RWPE2 (cell line): ENCODE measurements around the gene NLGN4X.
A peak's percentile ranks its signal among the peaks of the same experiment; 100 is the strongest.
"Not testable (repeated sequence)": the region's sequence is repeated elsewhere in the genome, so short reads cannot be mapped to it uniquely, and the experiment has no call there.

ENCODE experiments used
- ATAC-seq: fragments of 200-7000 bp; cut with Tn5 transposase; 3 replicates; pipeline ENCODE4 v1.9.1; 2021; ENCODE audit warnings: low read depth
- DNase-seq: peaks from one replicate; pipeline ENCODE4 v3.0.0-alpha.2; 2020; ENCODE audit warnings: low spot score
- H3K27ac ChIP-seq: fragments of 450-650 bp; 2 replicates; pipeline ENCODE4 v1.5.1; 2017; ENCODE audit warnings: mild to moderate bottlenecking; ENCODE audit not compliant: poor library complexity, severe bottlenecking
- H3K27me3 ChIP-seq: fragments of 250-450 bp; sonication (Bioruptor Pico); 2 replicates; pipeline ENCODE4 v1.5.1; 2021; ENCODE audit warnings: mild to moderate bottlenecking, moderate library complexity; ENCODE audit not compliant: insufficient read depth, poor library complexity, severe bottlenecking
- H3K36me3 ChIP-seq: fragments of 250-450 bp; sonication (Bioruptor Pico); 2 replicates; pipeline ENCODE4 v1.5.1; 2020; ENCODE audit warnings: low read depth, mild to moderate bottlenecking, moderate library complexity
- H3K4me1 ChIP-seq: fragments of 250-450 bp; sonication (Bioruptor Pico); 2 replicates; pipeline ENCODE4 v1.5.1; 2021; ENCODE audit warnings: mild to moderate bottlenecking, moderate library complexity; ENCODE audit not compliant: insufficient read depth, poor library complexity, severe bottlenecking
- H3K4me3 ChIP-seq: fragments of 250-450 bp; sonication (Bioruptor Pico); 2 replicates; pipeline ENCODE4 v1.5.1; 2021; ENCODE audit warnings: mild to moderate bottlenecking, moderate library complexity; ENCODE audit not compliant: severe bottlenecking
- H3K9me3 ChIP-seq: fragments of 250-450 bp; sonication (Bioruptor Pico); 2 replicates; pipeline ENCODE4 v1.5.1; 2021; ENCODE audit warnings: mild to moderate bottlenecking, moderate library complexity; ENCODE audit not compliant: severe bottlenecking
- TF ChIP-seq, protein P1 (sequence below): fragments of 450-650 bp; IDR thresholded peaks from one replicate; pipeline ENCODE4 v1.5.1; 2017; ENCODE audit warnings: mild to moderate bottlenecking, moderate library complexity; ENCODE audit not compliant: poor library complexity, severe bottlenecking

NLGN4X gene

DNA sequence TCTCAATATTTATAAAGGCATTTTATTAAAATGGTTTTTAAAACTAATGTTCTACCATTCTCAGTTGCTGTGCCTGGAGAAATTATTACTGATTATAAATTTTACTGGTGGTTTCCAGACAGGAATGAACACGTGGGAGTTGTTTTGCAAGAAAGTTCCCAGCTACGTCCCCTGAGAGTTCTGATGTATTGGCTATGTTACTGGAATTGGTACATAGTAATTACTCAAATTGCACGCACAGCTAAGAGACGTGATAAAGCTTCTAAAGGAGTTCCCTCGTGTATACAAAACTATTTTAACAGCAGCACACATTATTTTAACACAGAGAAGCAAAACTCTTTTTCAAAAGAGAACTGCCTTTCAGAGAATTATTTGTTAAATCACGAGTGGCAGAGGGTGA, 292.2 kb downstream of the NLGN4X start:
- Histone ChIP-seq H3K4me1 (no peaks in the 10 kb centered on the region), H3K9me3 (no peaks in the 10 kb centered on the region), H3K27ac (no peak overlapping the region), H3K27me3 (no peaks in the 10 kb centered on the region), H3K36me3 (no peaks in the 10 kb centered on the region), H3K4me3 (no peak overlapping the region)
- TF ChIP-seq, protein P1, sequence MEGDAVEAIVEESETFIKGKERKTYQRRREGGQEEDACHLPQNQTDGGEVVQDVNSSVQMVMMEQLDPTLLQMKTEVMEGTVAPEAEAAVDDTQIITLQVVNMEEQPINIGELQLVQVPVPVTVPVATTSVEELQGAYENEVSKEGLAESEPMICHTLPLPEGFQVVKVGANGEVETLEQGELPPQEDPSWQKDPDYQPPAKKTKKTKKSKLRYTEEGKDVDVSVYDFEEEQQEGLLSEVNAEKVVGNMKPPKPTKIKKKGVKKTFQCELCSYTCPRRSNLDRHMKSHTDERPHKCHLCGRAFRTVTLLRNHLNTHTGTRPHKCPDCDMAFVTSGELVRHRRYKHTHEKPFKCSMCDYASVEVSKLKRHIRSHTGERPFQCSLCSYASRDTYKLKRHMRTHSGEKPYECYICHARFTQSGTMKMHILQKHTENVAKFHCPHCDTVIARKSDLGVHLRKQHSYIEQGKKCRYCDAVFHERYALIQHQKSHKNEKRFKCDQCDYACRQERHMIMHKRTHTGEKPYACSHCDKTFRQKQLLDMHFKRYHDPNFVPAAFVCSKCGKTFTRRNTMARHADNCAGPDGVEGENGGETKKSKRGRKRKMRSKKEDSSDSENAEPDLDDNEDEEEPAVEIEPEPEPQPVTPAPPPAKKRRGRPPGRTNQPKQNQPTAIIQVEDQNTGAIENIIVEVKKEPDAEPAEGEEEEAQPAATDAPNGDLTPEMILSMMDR, result no peak
- ATAC-seq (no peak), DNase-seq (no peak)

DNA sequence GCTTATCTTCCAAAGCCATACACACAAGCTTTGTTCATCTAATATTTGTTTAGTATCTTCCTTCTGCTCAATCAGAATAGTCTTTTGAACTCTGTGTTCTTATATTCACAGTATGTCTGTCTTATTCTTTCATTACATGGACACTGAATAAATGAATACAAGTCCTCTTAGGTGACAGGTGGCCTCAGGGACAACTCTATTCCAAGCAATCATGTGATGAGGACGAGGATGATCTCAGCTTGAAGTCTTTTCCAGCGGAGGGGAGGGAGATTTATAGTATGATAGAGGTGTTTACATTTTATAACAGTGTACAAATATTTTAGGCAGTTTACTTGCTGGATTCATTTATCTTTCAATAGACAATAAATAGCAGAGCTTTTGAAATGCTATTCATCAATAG, 300.4 kb downstream of the NLGN4X start:
- Histone ChIP-seq H3K9me3 (no peaks in the 10 kb centered on the region), H3K27me3 (no peaks in the 10 kb centered on the region), H3K36me3 (no peaks in the 10 kb centered on the region), H3K4me3 (no peak overlapping the region), H3K4me1 (no peaks in the 10 kb centered on the region), H3K27ac (no peak overlapping the region)
- ATAC-seq (no peak), DNase-seq (no peak)
- TF ChIP-seq, protein P1, result no peak

DNA sequence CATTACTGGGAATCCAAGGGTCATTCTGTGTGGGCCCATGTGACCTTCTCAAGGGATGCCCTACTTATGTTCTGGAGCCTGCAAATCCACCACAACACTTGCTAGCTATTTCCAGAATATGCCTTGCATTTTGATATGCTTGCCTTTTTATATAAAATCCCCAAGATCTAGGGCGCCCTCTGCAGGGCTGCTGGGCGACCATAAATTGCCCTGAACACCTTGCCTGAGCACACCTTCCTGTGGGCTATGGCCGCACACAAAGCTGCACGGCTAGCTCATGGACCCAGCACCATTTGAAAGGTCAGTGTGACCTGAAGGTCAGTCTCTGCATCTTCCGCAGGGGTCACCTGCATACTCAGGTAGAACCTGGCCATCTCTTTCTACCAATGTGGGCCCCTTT, 311.7 kb downstream of the NLGN4X start:
- no peak for ATAC-seq
- Histone ChIP-seq H3K4me1 (no peaks in the 10 kb centered on the region), H3K9me3 (no peaks in the 10 kb centered on the region), H3K27me3 (no peaks in the 10 kb centered on the region), H3K4me3 (no peak overlapping the region), H3K27ac (no peak overlapping the region), H3K36me3 (no peaks in the 10 kb centered on the region)
- no peak for DNase-seq
- TF ChIP-seq, protein P1, result peak; percentile 17

DNA sequence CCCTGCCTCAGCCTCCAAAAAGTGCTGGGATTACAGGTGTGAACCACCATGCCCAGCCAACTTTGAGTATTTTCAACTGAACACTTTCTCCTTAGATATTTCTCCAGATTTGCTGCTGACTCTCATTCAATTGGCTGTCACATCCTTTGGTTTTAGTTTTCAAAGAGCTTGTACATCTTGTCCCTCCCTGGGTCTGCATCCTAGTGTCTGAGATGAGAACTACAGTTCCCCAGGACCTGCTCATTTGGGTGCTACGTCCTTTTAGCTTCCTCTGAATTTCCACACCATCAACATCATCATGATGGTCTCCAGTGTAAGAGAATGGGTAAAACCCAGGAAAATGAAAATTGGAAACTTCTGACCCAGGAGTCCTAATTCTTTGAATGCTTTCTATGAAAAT, 312.9 kb downstream of the NLGN4X start:
- DNase-seq, result no peak
- ATAC-seq, result no peak
- TF ChIP-seq, protein P1, result no peak
- no peak overlapping the region for H3K27ac ChIP-seq
- no peaks in the 10 kb centered on the region for H3K9me3 ChIP-seq
- H3K4me1 ChIP-seq, result no peaks in the 10 kb centered on the region
- no peaks in the 10 kb centered on the region for H3K36me3 ChIP-seq
- no peak overlapping the region for H3K4me3 ChIP-seq
- H3K27me3 ChIP-seq, result no peaks in the 10 kb centered on the region

DNA sequence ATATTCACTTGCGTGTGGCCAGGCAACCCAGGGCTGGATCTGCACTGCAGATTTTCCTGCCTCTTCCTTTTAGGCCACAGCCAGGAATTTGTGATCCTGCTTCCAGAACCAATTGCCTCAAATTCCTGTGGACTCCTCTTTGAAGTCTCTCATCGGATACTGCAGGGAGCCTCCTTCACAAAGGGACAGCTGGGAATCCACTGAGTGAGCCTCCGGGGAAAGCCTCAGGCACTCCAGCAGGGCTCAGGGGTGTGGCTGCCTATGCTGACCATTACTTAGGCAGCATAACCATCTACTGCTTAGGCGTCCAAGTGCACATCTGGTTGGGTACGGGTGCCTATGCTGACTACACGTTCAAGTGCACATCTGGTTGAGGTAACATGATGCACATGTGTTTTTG, 321.5 kb downstream of the NLGN4X start:
- no peak for DNase-seq
- ATAC-seq, result no peak
- TF ChIP-seq, protein P1, result no peak
- Histone ChIP-seq H3K27ac (no peak overlapping the region), H3K36me3 (no peaks in the 10 kb centered on the region), H3K4me1 (no peaks in the 10 kb centered on the region), H3K9me3 (no peaks in the 10 kb centered on the region), H3K4me3 (no peak overlapping the region), H3K27me3 (no peaks in the 10 kb centered on the region)

DNA sequence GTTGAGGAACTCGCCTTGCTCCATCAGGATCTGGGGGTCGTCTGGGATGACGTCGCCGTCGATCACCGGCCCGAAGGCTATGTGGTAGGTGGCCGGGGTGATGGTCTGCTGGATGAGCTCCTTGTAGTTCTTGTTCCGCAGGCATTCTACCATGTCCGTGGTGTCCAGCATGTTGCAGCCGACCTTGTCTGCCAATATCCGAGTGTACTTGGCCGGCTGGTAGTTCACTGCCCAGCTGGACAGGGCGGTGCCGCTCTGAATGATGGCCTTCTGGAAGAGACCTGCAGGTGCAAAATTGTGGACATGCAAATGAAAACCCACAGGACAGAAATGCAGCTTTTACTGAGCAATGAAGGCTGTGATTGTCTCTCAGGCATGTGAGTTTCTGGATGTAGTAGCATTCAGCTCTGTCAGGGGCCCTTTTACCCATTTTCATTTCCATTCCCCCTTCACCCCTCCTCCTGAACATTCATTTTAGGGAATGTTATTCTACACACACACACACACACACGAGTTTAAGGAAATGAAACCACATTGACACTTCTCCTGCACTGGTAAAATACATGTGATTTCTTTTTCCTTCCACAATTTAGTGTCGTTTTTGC, 325.0 kb downstream of the NLGN4X start:
- not testable (repeated sequence) for H3K4me3 ChIP-seq, DNase-seq, H3K4me1 ChIP-seq, ATAC-seq, H3K27ac ChIP-seq, H3K9me3 ChIP-seq, H3K27me3 ChIP-seq, H3K36me3 ChIP-seq
